Skin of body (tissue), 2 donors: Measurements from ENCODE around the gene C6orf136. TPM values are rescaled to one million over a fixed set of nuclear protein-coding genes. Genes with fewer than 3 reads are reported as not detected.

Source experiments
- DNase-seq: peaks from one replicate; lab custom pipeline; 2025; lab: John Stamatoyannopoulos, UW
- total RNA-seq: library from RNA; depleted of rRNA; stranded (reverse); fragments of >200 nt; gene quantifications from one replicate; pipeline ENCODE4 v1.2.3, GENCODE V29; 2014

Gene C6orf136
- total RNA-seq, 1 donor from 2014 or later, result 5.2 TPM

DNA sequence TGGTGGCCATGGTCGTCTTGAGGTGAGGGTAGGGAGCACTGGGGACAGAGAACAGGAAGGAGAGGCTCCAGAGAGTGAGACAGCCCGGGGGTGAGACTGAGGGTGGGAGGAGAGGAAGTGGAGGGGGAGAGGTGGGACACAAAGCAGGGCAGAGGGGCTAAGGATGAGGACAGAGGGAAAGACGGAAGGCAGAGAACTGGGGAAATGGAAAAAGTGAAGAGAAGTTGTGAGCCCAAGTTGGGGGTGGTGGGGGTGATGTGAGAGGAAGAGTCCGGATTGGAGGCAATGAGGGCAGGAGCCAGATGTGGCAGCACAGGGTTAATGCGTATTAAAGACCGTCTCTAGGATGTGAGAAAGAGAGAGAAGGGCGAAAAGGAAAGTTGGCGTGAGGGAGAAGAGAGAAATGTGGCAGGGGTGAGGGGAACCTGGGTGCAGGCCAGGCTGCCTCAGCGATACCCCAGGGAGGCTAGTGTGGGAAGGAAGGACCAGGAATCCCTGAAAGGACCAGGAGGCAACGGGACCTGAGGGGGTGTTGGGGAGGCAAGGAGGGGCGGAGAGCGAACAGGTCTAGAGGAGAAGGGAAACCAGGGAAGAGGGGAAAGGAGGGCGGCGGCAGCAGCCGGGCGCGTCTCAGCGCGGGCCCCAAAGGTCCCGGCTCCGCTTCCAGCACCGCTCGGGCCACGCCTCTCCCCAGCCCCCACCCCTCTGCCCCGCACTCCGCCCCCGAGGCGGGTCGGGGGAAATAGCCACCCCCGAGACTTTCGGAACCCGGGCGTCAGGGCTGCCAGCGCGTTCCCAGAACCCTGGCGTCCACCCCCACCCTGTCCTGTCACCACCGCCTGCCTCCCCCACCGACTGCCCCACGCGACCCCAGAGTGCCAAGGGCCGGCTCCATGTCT lies 39.3 kb downstream of the C6orf136 start, which contains the start of gene PPP1R18:
Gene PPP1R18, minus strand, starts transcription at position 637 of the 899 bp plus-strand sequence. Its CDS starts 627 bp downstream, at position 10.
- DNase-seq, result peak; percentile 64

DNA sequence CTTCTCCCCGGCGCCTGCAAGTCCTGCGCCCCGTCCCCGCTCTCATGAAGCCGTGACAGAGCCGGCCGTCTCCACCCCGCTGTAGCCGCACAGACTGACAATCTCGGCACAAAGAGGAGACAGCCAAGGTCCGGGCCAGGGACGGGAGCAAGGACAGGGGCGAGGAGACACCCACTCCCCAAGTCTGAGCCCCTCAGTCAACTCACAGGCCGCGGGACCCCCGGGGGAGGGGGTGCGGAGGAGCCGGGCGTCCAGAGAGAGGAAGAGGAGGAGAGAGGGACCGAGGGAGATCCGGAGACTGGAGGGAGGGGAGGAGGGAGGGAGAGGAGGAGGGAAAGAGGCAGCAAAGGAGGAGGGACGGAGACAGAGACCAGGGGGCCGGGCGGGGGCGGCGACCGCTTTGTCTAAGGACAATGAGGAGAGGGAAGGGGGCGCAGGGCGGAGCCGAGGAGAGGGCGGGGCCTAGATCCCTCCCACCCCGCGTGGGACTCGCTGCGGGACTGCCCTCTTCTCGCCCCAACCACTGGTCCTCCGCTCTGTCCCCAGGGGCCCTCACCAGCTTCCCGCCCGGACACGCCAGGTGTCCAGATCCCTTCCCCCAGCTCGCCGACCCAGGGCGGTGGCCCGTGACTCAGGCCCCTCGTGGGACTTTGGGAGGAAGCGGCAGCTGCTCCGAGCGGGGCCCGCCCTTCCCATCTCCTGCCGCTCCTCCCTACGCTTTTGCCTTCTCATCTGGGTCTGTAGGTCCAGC lies 40.1 kb downstream of the C6orf136 start:
- peak; percentile 96 for DNase-seq

DNA sequence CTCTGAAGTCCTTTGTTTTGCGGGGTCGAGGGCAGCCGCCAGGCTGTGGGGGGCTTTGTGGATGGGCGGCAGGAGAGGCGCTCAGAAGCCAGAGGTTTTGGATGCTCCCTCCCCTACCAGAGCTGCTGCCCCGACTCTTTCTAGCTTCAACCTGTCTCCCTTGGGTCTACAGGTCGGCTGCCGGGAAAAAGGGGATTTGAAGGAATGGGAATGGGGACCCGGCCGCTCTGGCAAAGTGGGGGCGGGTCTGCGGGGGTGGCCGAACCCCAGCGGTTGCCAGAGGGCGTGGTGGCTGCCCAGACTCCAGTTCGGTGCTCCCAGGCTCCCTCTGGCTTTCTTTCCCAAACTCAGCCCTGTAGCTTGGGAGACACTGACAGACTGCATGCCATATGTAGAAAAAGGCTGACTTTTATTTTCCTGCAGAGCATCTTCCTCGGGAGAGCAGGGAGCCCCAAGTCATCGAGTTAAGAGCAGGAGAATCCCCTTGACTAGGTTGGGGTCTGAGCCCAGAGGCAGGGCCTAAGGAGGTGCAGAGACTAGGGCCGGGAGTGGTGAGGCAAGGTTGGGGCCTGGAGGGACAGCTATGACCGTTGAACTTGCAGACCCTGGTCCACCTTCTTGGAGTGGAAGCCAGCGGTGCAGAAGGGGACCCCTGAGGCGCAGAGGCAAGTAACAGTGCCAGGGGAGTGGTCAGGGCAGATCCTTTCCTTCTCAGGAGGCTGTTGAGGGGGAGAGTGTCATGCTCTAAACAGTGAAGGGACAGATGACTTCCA lies 40.9 kb downstream of the C6orf136 start:
- DNase-seq, result peak; percentile 53

DNA sequence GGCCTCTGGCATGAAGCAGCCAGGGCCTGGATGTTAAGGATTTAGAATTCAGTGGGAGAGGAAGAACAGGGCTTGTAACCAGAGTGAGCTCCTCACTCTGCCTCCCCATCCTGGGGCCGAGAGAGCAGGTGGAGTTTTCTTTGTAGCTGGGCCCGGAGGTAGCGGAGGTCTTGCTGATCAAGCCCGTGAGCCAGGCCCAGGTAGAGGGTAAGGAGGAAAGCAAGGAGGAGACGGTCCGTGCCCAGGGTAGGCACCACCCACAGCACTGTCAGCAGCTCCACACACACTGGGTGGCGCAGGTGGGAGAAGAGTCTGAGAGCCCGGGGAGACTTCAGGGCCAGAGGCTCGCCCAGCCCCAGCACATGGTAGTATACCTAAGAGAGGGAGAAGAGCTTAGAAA lies 41.6 kb downstream of the C6orf136 start:
- DNase-seq, result no peak

DNA sequence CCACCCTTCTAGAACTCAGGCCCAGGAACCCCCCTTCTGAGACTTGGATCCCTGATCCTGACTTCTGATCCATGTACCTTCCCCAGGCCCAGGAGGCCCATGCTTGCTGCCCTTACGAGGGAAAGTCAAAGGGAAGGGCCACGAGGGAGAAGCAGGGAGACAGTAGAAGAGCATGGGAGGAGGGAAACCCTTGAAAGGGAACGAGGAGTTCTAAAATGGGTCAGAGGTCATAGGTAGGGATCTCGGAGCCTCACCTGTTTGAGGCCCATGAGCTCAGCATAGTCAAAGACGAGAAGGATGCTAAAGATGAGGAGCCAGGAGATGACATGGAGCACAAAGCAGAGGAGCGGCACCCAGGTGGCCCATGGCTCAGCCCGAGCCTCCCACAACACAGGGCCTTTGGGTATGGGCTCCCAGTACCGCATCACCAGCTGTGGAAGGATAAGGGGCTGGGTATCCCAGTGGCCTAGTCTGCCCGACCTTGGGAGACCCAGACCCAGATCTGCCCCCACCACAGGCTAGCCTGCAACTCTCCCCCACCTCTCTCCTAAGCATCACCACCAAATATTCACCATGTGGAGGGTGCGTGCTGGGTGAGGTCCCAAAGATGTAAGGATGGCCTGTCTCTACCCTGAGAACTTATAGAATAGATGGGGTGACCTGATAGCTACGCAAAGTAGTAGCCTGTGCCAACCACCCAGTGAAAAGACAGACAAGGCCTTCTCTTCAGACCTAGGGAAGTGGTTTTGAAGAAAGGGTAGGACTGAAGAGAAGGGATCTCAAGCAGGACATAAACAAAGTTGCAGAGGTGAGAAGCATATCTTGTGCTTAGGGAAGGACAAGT lies 42.3 kb downstream of the C6orf136 start:
- no peak for DNase-seq

DNA sequence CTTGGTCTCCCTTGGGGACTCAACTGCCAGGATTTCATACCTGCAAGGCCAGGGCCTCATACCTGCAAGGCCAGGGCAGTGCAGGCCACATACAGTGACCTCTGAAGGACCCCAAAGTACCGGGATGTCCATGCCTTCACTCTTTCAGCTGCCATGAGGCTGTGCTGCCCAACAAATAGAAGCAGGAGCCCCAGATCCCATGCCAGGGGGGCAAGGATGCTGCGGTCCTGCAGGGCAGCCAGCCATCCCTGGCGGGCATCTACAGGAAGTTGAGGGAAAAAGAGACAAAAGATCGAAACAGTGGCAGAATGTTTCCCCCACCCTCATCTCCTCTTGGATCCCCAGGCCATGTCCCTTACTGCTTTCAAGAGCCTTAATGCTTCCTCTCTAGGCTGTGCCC lies 43.1 kb downstream of the C6orf136 start:
- DNase-seq, result no peak

DNA sequence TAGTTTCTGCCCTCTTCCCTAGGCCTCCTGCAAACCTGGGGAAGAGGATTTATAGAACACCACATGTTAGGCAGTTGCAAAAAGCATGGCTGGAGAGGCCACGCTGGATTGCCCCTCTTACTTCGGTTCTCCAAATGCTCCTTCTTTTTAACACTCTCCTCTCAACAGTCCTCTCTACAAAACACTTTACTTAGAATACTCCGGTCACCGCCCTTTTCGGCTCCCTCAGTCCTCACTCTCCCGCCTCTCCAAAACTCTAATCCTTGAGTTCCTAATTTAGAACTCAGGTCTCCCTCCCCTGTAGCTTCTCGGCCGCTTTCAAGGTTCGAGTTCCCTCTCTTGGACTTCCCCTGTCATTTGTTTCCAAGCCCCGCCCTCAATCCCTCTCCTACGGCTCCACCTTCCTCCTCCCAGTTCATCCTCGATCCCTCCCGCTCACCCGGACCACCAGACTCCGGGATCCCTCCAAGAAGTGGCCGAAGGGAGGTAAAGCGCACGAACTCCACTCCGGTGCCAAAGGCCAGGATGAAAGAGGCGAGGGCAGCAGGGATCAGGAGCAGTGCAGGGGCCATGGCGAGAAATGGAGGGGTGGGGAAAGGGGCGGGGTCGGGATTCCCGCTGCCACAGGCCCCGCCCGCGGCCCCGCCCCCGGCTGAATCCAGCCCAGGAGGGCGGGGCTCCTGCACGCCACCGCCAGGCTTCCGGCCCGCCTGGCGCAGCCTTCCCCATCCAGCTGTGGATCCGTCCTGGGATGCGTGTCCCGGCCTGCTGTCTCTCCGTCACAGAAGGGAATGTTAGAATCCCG lies 43.7 kb downstream of the C6orf136 start, which contains the start of gene NRM:
Gene NRM, minus strand, starts transcription at position 582 of the 805 bp plus-strand sequence. Its CDS starts 10 bp downstream, at position 572.
- DNase-seq, result peak; percentile 89

DNA sequence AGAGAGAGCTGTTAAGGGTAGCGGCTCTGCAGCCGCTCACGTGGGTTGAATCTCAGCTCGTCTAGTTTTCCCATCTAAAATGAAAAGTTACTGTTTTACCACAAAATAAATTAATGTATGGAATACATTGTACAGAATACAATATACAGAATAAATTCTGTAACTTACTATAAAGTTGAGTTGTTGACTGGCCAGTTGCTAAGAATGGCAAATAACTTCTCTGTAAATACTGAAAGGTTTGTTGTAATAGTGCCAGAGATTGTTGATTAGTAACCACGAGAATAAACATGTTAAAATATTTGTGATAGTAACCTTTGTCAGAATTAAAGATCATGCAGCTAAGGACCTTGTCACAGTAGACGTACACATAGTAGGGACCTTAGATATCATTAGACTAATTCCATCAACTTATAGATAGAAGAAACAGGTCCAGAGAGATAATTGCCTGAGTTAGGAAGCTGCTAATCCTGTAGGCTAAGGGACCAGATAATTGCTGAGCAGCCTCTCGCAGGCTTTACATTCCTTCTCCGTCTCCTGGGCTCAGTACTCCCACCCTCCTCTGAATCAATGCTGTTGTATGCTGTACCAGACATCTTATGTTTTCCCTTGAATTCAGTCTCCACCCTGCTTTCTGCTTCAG lies 44.4 kb downstream of the C6orf136 start:
- no peak for DNase-seq

DNA sequence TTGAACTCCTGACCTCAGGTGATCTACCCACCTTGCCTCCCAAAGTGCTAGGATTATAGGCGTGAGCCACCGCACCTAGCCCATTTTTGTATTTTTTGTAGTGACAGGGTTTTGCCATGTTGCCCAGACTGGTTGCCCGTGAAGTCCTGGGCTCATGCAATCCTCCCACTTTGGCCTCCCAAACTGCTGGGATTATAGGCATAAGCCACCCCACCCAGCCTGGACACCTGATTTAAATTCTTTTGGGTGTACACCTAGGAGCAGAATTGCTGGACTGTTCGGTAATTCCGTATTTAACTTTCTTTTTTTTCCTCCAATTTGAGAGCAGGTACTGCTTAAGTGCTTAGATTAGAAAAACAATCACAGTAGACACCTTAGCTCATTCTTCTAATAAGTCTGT lies 49.5 kb downstream of the C6orf136 start:
- no peak for DNase-seq

DNA sequence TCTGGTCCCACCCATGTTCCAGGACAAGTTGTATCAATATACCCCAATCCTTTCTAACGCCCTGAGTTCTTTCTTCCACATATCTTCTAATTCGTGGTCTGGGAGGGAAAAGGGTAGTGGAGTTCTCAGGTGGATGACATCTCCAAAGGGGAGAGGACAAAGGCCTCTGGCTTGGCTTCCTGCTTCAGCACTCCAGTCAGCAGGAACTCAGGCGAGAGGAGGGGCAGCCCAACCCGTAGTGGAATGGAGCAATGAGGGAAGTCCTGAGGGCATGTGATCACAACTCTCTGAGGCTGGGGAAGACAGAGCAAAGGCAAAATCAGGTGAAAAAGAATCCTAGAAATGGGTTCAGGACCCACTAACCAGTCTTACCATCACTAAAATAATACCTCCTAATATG lies 53.4 kb downstream of the C6orf136 start:
- DNase-seq, result no peak

Other genes with a start within 250 kb of the C6orf136 start
- 115 TPM for gene HLA-E, start 157.6 kb upstream of the C6orf136 start, total RNA-seq
- gene GNL1, start 90.6 kb upstream of the C6orf136 start, total RNA-seq, result 35.8 TPM
- gene PRR3, start 89.8 kb upstream of the C6orf136 start, total RNA-seq, result 6.6 TPM
- gene ABCF1, start 75.7 kb upstream of the C6orf136 start, total RNA-seq, result 27.4 TPM
- gene PPP1R10, start 29.9 kb upstream of the C6orf136 start, total RNA-seq, result 15.2 TPM
- 41.3 TPM for gene MRPS18B, start 29.3 kb upstream of the C6orf136 start, total RNA-seq
- gene ATAT1, start 20.3 kb upstream of the C6orf136 start, total RNA-seq, result 7.8 TPM
- 17.9 TPM for gene DHX16, start 25.9 kb downstream of the C6orf136 start, total RNA-seq
- gene PPP1R18, start 39.5 kb downstream of the C6orf136 start, total RNA-seq, result 22.2 TPM
- 3.6 TPM for gene NRM, start 43.9 kb downstream of the C6orf136 start, total RNA-seq
- 9.3 TPM for gene MDC1, start 70.1 kb downstream of the C6orf136 start, total RNA-seq
- 296 TPM for gene TUBB, start 73.2 kb downstream of the C6orf136 start, total RNA-seq
- gene FLOT1, start 95.6 kb downstream of the C6orf136 start, total RNA-seq, result 32.6 TPM
- gene IER3, start 97.4 kb downstream of the C6orf136 start, total RNA-seq, result 33.0 TPM
- gene DDR1, start 237.4 kb downstream of the C6orf136 start, total RNA-seq, result 59.3 TPM